ENCODE data around the gene VSIR. TPM values are rescaled to one million over a fixed set of nuclear protein-coding genes. Genes with fewer than 3 reads are reported as not detected.
A peak's percentile ranks its signal among the peaks of the same experiment; 100 is the strongest.

The VSIR gene
- total RNA-seq, 6 experiments from 2014 or later = 6.1 to 17.1 (median 10.1) TPM

DNA sequence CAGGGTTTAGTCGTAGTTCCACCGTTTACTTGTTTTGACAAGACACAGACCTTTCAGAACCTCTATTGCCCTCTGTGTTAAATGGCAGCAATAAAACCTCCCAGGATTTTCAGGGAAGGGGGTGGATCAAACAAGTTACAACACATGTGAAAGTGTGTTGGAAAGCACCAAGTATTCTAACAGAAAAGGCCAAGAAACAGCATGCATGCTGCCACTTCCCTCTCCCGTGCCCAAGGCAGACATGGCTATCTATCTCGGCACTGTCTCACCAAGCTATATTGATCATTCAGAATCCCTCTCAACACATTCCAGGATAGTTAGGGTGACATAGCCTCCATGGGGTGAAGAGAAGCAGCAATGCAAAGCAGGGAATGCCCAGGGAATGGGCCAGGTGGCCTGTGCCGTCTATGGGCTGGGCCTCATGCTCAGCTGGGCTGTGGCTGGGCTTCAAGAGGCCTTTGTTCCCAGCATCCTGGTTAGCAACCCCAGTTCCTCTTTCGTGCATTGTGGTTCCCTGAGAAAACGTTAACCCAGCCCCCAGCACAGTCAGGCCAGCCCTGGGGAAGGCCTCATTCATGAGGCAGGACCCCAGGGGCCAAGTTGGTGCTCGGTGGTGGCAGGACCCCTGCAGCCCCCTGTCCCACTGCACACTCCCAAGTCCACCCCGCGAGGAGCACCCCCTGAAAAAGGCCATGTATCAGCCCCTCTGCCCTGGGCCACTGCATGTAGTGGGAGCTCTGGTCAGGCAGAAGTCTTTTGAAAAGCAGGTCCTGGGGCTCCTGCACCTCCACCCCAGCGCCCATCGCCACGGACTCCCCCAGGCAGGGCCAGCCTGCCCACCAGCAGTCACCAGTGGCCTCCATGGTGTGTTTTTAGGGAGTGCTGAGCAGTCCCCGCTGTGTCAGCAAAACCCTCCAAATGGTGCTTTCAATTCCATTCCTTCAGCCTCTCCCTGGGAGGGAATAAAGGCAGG lies 25.5 kb downstream of the VSIR start:
- Histone ChIP-seq H3K4me3 (no peak overlapping the region), H3K36me3 (no peaks in the 10 kb centered on the region), H3K27ac (peak overlapping the region; percentile 53 to 72 (median 55)), H3K9me3 (no peaks in the 10 kb centered on the region), H3K27me3 (no peaks in the 10 kb centered on the region), H3K4me1 (peaks cover 0 to 29% (median 2%) of the 10 kb centered on the region in 4 donors)
- intact Hi-C loops (cut with DNase I) = no loop called here
- peak; percentile 12 to 48 (median 34) for ATAC-seq
- TF ChIP-seq POLR2A (IDR thresholded peaks at IDR 0.05) = no peak
- no peak for TF ChIP-seq CTCF (IDR thresholded peaks at IDR 0.05)
- 64% methylated on average over 3 of the region's 14 CpGs for WGBS (ENCODE audit: insufficient coverage, low coverage, low lambda C conversion rate, missing lambda C conversion rate)
- peak in 1 of 3 donors; percentile 52 for DNase-seq

GRCh38 chr10:71747039-71747531 lies 26.2 kb downstream of the VSIR start:
- Histone ChIP-seq H3K4me1 (peaks cover 0 to 29% (median 2%) of the 10 kb centered on the region in 4 donors), H3K27me3 (no peaks in the 10 kb centered on the region), H3K36me3 (no peaks in the 10 kb centered on the region), H3K9me3 (no peaks in the 10 kb centered on the region), H3K27ac (peak overlapping the region; percentile 13 to 55 (median 53)), H3K4me3 (no peak overlapping the region)
- DNase-seq = no peak
- TF ChIP-seq CTCF (IDR thresholded peaks at IDR 0.05) (no peak), POLR2A (IDR thresholded peaks at IDR 0.05) (no peak)
- ATAC-seq = no peak
- intact Hi-C loops (cut with DNase I) = no loop called here
- WGBS (ENCODE audit: insufficient coverage, low coverage, low lambda C conversion rate, missing lambda C conversion rate) = no CpG with 5 or more reads among the region's 2 CpGs

GRCh38 chr10:71746344-71747037 lies 26.8 kb downstream of the VSIR start:
- H3K9me3 ChIP-seq = no peaks in the 10 kb centered on the region
- H3K27me3 ChIP-seq = no peaks in the 10 kb centered on the region
- WGBS (ENCODE audit: insufficient coverage, low coverage, low lambda C conversion rate, missing lambda C conversion rate) = 55% methylated on average over 5 of the region's 13 CpGs
- no peaks in the 10 kb centered on the region for H3K36me3 ChIP-seq
- peak in 1 of 3 donors; percentile 52 for DNase-seq
- intact Hi-C loops (cut with DNase I) = no loop called here
- peaks cover 0 to 29% (median 2%) of the 10 kb centered on the region in 4 donors for H3K4me1 ChIP-seq
- no peak for TF ChIP-seq POLR2A (IDR thresholded peaks at IDR 0.05)
- TF ChIP-seq CTCF (IDR thresholded peaks at IDR 0.05) = peak in 1 of 4 donors; percentile 7
- peak; percentile 45 to 57 (median 49) for ATAC-seq
- peak overlapping the region; percentile 13 to 55 (median 53) for H3K27ac ChIP-seq
- no peak overlapping the region for H3K4me3 ChIP-seq

GRCh38 chr10:71745664-71746250 lies 27.6 kb downstream of the VSIR start:
- Histone ChIP-seq H3K36me3 (no peaks in the 10 kb centered on the region), H3K27ac (peak overlapping the region in 1 of 3 donors; percentile 13), H3K4me3 (no peak overlapping the region), H3K4me1 (peaks cover 0 to 29% (median 2%) of the 10 kb centered on the region in 4 donors), H3K27me3 (no peaks in the 10 kb centered on the region), H3K9me3 (no peaks in the 10 kb centered on the region)
- DNase-seq (no peak), ATAC-seq (no peak)
- 86% methylated on average over 1 of the region's 2 CpGs for WGBS (ENCODE audit: insufficient coverage, low coverage, low lambda C conversion rate, missing lambda C conversion rate)
- intact Hi-C loops (cut with DNase I) = no loop called here
- no peak for TF ChIP-seq POLR2A (IDR thresholded peaks at IDR 0.05)
- no peak for TF ChIP-seq CTCF (IDR thresholded peaks at IDR 0.05)

Measured in right lobe of liver (tissue), 6 donors.